ENCODE results near the gene TTC28.

Gene TTC28

DNA sequence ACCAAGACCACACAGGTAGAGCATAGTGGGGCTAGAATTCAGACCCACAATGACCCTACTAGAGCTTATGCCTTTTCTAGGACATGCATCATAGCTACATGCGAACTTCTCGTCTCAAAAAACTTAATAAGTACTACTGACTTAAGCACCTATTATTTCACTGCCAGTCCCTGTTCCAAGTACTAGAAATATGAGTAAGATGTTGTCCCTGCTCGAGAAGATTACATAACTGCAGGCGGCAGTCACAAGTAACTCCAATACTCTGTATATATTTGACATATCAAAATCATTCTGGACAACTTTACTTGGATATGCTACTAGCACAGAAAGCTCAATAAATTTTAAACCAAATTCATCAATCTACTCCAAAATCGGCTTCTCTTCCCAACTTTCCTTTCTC, 235.0 kb downstream of the TTC28 start:
- Histone ChIP-seq H2AFZ (ENCODE audit: low read depth, low read length, severe bottlenecking) (no peak overlapping the region), H3K4me3 (ENCODE audit: insufficient read depth, low read length, poor library complexity, severe bottlenecking) (no peak overlapping the region), H4K20me1 (ENCODE audit: low read depth, low read length) (no peaks in the 10 kb centered on the region), H3K9me2 (replicated peaks; ENCODE audit: insufficient read depth, low read length) (no peaks in the 10 kb centered on the region), H3K4me2 (ENCODE audit: low read depth, low read length, poor library complexity, severe bottlenecking) (no peak overlapping the region), H3F3A (ENCODE audit: insufficient read depth) (no peaks in the 10 kb centered on the region), H3K27ac (ENCODE audit: low read depth, low read length) (no peak overlapping the region), H3K9me3 (ENCODE audit: insufficient read depth, low read length) (no peaks in the 10 kb centered on the region), H3K9ac (ENCODE audit: low read length) (no peak overlapping the region), H3K79me2 (ENCODE audit: insufficient read depth, low read length) (no peaks in the 10 kb centered on the region), H3K27me3 (ENCODE audit: low read length) (no peaks in the 10 kb centered on the region), H3K36me3 (ENCODE audit: low read length) (no peaks in the 10 kb centered on the region)
- TF ChIP-seq, protein P1, sequence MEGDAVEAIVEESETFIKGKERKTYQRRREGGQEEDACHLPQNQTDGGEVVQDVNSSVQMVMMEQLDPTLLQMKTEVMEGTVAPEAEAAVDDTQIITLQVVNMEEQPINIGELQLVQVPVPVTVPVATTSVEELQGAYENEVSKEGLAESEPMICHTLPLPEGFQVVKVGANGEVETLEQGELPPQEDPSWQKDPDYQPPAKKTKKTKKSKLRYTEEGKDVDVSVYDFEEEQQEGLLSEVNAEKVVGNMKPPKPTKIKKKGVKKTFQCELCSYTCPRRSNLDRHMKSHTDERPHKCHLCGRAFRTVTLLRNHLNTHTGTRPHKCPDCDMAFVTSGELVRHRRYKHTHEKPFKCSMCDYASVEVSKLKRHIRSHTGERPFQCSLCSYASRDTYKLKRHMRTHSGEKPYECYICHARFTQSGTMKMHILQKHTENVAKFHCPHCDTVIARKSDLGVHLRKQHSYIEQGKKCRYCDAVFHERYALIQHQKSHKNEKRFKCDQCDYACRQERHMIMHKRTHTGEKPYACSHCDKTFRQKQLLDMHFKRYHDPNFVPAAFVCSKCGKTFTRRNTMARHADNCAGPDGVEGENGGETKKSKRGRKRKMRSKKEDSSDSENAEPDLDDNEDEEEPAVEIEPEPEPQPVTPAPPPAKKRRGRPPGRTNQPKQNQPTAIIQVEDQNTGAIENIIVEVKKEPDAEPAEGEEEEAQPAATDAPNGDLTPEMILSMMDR (IDR thresholded peaks at IDR 0.05; ENCODE audit: insufficient read depth, low read length, poor library complexity, severe bottlenecking), result no peak
- no peak for TF ChIP-seq EZH2phosphoT487 (conservative IDR thresholded peaks at IDR 0.05; ENCODE audit: low read length)

DNA sequence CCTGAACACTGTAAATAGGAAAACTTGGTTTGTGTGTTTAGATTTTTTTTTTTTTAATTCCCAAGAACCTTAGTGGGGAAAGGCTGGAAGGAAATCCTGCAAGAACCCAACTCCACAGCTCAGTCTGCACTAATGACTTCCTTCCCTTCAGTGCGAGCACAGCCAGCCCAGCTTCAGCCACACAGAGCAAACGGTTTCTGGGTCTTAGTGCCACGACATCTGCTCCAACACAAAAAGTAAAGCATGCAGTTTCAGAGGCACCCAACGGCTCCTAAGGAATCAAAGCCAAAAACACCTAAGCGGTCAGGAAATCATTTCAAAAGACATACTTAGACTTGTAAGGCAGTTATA, 236.1 kb downstream of the TTC28 start:
- Histone ChIP-seq H3K4me3 (ENCODE audit: insufficient read depth, low read length, poor library complexity, severe bottlenecking) (no peak overlapping the region), H3K9me3 (ENCODE audit: insufficient read depth, low read length) (no peaks in the 10 kb centered on the region)

DNA sequence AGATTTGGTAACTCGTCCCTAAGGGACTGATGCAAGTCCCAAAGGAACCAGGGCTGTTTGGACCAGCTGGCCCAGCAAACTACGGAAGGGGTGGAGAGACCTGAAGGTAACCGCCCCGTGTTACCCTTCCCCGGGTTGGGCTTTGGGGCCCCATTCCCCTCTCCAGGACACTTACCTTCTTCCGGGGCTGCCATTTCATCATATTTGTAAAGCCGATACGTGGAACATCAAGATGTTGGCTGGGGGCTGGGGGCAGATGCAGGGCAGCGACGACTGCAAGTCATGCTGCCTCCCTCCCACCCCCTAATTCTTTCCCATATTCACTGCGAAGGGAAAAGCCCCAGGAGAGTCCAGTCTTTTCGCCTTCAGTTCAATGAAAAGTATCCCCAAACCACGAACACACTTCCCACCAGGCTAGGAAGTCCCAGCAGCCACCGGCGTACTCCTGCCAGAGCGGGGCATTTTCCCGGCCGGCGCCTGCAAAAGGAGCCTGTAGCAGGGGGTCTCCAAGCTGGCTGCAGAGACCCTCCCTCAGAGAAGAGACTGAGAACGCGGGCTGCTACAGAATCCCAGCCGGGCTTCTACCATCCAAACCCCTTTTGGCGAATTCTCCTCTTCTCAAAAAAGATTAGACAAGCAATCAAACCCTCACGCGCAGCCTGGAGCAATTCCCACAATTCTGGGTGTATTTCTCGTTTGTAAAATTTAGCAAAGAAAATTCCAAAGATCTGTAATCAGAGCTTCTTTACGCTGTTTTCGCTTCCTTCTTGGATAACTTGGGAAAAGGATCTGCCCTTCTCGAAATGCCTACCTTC, 236.7 kb downstream of the TTC28 start:
- Histone ChIP-seq H3K4me2 (ENCODE audit: low read depth, low read length, poor library complexity, severe bottlenecking) (no peak overlapping the region), H3K4me3 (ENCODE audit: insufficient read depth, low read length, poor library complexity, severe bottlenecking) (no peak overlapping the region), H3K36me3 (ENCODE audit: low read length) (no peaks in the 10 kb centered on the region), H3K27me3 (ENCODE audit: low read length) (no peaks in the 10 kb centered on the region), H3K9me2 (replicated peaks; ENCODE audit: insufficient read depth, low read length) (no peaks in the 10 kb centered on the region), H3K79me2 (ENCODE audit: insufficient read depth, low read length) (no peaks in the 10 kb centered on the region), H2AFZ (ENCODE audit: low read depth, low read length, severe bottlenecking) (no peak overlapping the region), H3K27ac (ENCODE audit: low read depth, low read length) (no peak overlapping the region), H3K9ac (ENCODE audit: low read length) (no peak overlapping the region), H3K9me3 (ENCODE audit: insufficient read depth, low read length) (no peaks in the 10 kb centered on the region), H3F3A (ENCODE audit: insufficient read depth) (no peaks in the 10 kb centered on the region), H4K20me1 (ENCODE audit: low read depth, low read length) (no peaks in the 10 kb centered on the region)
- TF ChIP-seq, protein P1 (IDR thresholded peaks at IDR 0.05; ENCODE audit: insufficient read depth, low read length, poor library complexity, severe bottlenecking), result no peak
- no peak for TF ChIP-seq EZH2phosphoT487 (conservative IDR thresholded peaks at IDR 0.05; ENCODE audit: low read length)

More for the DNA sequence above, 236.1 kb downstream of the TTC28 start:
- Histone ChIP-seq H3K79me2 (ENCODE audit: insufficient read depth, low read length) (no peaks in the 10 kb centered on the region), H3K4me2 (ENCODE audit: low read depth, low read length, poor library complexity, severe bottlenecking) (no peak overlapping the region), H3F3A (ENCODE audit: insufficient read depth) (no peaks in the 10 kb centered on the region), H2AFZ (ENCODE audit: low read depth, low read length, severe bottlenecking) (no peak overlapping the region), H4K20me1 (ENCODE audit: low read depth, low read length) (no peaks in the 10 kb centered on the region), H3K27me3 (ENCODE audit: low read length) (no peaks in the 10 kb centered on the region), H3K9ac (ENCODE audit: low read length) (no peak overlapping the region), H3K9me2 (replicated peaks; ENCODE audit: insufficient read depth, low read length) (no peaks in the 10 kb centered on the region), H3K36me3 (ENCODE audit: low read length) (no peaks in the 10 kb centered on the region), H3K27ac (ENCODE audit: low read depth, low read length) (no peak overlapping the region)
- TF ChIP-seq EZH2phosphoT487 (conservative IDR thresholded peaks at IDR 0.05; ENCODE audit: low read length), result no peak
- TF ChIP-seq, protein P1 (IDR thresholded peaks at IDR 0.05; ENCODE audit: insufficient read depth, low read length, poor library complexity, severe bottlenecking), result no peak

Measured in SU-DHL-6 (cell line).